SW480 (cell line): Measurements from ENCODE around the gene FOXJ2.
"Not testable (repeated sequence)": the region's sequence is repeated elsewhere in the genome, so short reads cannot be mapped to it uniquely, and the experiment has no call there.

Experiments
- DNase-seq: peaks from one replicate; pipeline ENCODE4 v3.0.0-alpha.2; 2016; ENCODE audit warnings: low spot score

The FOXJ2 gene

GRCh38 chr12:8030189-8030588 is 2.3 kb upstream of the FOXJ2 start:
- no peak for DNase-seq

- not testable (repeated sequence) for DNase-seq
Observed at GRCh38 chr12:8031017-8031416, 1.5 kb upstream of the FOXJ2 start.

GRCh38 chr12:8031872-8032241 is 659 bp upstream of the FOXJ2 start:
- DNase-seq = peak; percentile 27

GRCh38 chr12:8033153-8034044 is 883 bp downstream of the FOXJ2 start:
- DNase-seq = peak; percentile 49

GRCh38 chr12:8034802-8035201 is 2.3 kb downstream of the FOXJ2 start:
- DNase-seq = no peak

GRCh38 chr12:8035440-8036010 is 3.0 kb downstream of the FOXJ2 start:
- DNase-seq = no peak

- DNase-seq = no peak
Observed at GRCh38 chr12:8036346-8036745, 3.8 kb downstream of the FOXJ2 start.

- no peak for DNase-seq
Observed at GRCh38 chr12:8037046-8037663, 4.6 kb downstream of the FOXJ2 start.

GRCh38 chr12:8037947-8038346 is 5.4 kb downstream of the FOXJ2 start:
- no peak for DNase-seq

GRCh38 chr12:8038659-8039114 is 6.2 kb downstream of the FOXJ2 start:
- DNase-seq = peak; percentile 66

GRCh38 chr12:8040791-8041190 is 8.3 kb downstream of the FOXJ2 start:
- DNase-seq = no peak

- peak; percentile 78 for DNase-seq
Observed at GRCh38 chr12:8045952-8046944, 13.7 kb downstream of the FOXJ2 start.

GRCh38 chr12:8047842-8048241 is 15.3 kb downstream of the FOXJ2 start:
- no peak for DNase-seq

- no peak for DNase-seq
Observed at GRCh38 chr12:8048906-8049305, 16.4 kb downstream of the FOXJ2 start.

- DNase-seq = no peak
Observed at GRCh38 chr12:8050600-8051250, 18.2 kb downstream of the FOXJ2 start.

GRCh38 chr12:8052679-8053078 is 20.2 kb downstream of the FOXJ2 start:
- no peak for DNase-seq

- DNase-seq = no peak
Observed at GRCh38 chr12:8054816-8055215, 22.3 kb downstream of the FOXJ2 start.

- DNase-seq = no peak
Observed at GRCh38 chr12:8057306-8057705, 24.8 kb downstream of the FOXJ2 start.

GRCh38 chr12:8057839-8058238 is 25.3 kb downstream of the FOXJ2 start:
- no peak for DNase-seq

GRCh38 chr12:8058506-8058905 is 26.0 kb downstream of the FOXJ2 start:
- DNase-seq = no peak

- no peak for DNase-seq
Observed at GRCh38 chr12:8064131-8064530, 31.6 kb downstream of the FOXJ2 start.
